HCT116 (cell line): Measurements from ENCODE around the gene PRDM12.

Source experiments
- ATF3 ChIP-seq: IDR thresholded peaks from 2 replicates; pipeline ENCODE4 v1.6.1; 2012
- CBX3 ChIP-seq: IDR thresholded peaks from 2 replicates; pipeline ENCODE4 v1.6.1; 2012; ENCODE audit warnings: low read depth
- EZH2 ChIP-seq: fragments of 200-600 bp; sonication (generic); IDR thresholded peaks from 2 replicates; pipeline ENCODE4 v1.6.1; 2017; ENCODE audit warnings: antibody characterized with exemption, mixed run types
- EZH2phosphoT487 ChIP-seq: fragments of 200-600 bp; IDR thresholded peaks from 2 replicates; pipeline ENCODE4 v1.6.1; 2018; ENCODE audit warnings: antibody characterized with exemption, borderline replicate concordance
- JUND ChIP-seq: IDR thresholded peaks from 2 replicates; pipeline ENCODE4 v1.6.1; 2012
- POLR2A ChIP-seq: IDR thresholded peaks from 2 replicates; pipeline ENCODE4 v1.7.0; 2011; ENCODE audit warnings: borderline replicate concordance; ENCODE audit not compliant: insufficient read depth, insufficient read length; ENCODE audit errors: extremely low read depth
- POLR2AphosphoS5 ChIP-seq: IDR thresholded peaks from 2 replicates; pipeline ENCODE4 v1.6.1; 2011; ENCODE audit warnings: mild to moderate bottlenecking, low read depth, low read length, moderate library complexity
- YY1 ChIP-seq: IDR thresholded peaks from 2 replicates; pipeline ENCODE4 v1.6.1; 2011; ENCODE audit warnings: low read length, low read depth, moderate library complexity, mild to moderate bottlenecking; ENCODE audit not compliant: insufficient replicate concordance; ENCODE audit errors: extremely low read depth
- ZFX ChIP-seq: fragments of 450-650 bp; IDR thresholded peaks from 2 replicates; pipeline ENCODE4 v1.6.1; 2017
- TF ChIP-seq, protein P1 (sequence below), 3 experiments: fragments of 200-600 bp in 1 of 3; sonication (generic) in 1 of 3; IDR thresholded peaks in 2 of 3; conservative IDR thresholded peaks in 1 of 3; 2 replicates each; pipeline ENCODE4 v1.5.1; 2012 to 2017; ENCODE audit warnings: low read depth in 2 of 3, low read length in 2 of 3, antibody characterized with exemption in 1 of 3, borderline replicate concordance in 1 of 3, control low read depth in 1 of 3, mild to moderate bottlenecking in 1 of 3, mixed read lengths in 1 of 3, mixed run types in 1 of 3, moderate library complexity in 1 of 3; ENCODE audit not compliant: insufficient read depth in 1 of 3
- TF ChIP-seq, protein P2 (sequence below): IDR thresholded peaks from 2 replicates; pipeline ENCODE4 v1.6.1; 2011; ENCODE audit warnings: mild to moderate bottlenecking, low read length, moderate library complexity; ENCODE audit not compliant: insufficient replicate concordance; ENCODE audit errors: extremely low read depth

DNA sequence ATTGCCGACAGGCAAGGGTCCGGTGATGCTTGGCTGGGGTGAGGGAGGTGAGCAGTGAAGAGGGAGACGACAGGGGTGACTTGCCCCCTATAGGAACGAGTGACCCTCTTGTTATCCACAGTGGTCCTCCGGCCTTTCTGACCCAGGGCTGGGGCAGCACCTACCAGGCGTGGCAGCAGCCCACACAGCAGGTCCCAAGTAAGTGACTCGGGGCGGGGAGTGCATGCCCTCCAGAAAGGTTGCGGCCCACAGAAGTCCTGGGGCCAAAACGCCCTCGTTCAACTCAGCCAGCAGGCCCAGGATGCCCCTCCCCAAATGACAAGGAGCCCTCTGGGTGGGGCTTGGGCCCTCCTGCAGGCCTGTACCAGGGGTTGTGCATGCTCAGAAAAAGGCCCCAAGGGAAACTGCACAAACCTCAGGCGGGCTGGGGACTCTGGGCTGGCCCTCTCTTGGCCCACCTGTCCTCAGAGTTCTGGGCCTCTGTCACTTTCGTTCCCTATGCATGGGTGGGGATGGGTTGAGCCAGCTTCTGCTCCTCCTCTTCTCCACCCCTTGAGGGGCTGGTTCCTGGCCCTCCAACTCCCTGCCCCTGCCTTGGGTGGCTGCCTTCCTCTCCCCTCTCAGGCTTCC lies 32.2 kb upstream of the PRDM12 start:
- TF ChIP-seq, protein P1, sequence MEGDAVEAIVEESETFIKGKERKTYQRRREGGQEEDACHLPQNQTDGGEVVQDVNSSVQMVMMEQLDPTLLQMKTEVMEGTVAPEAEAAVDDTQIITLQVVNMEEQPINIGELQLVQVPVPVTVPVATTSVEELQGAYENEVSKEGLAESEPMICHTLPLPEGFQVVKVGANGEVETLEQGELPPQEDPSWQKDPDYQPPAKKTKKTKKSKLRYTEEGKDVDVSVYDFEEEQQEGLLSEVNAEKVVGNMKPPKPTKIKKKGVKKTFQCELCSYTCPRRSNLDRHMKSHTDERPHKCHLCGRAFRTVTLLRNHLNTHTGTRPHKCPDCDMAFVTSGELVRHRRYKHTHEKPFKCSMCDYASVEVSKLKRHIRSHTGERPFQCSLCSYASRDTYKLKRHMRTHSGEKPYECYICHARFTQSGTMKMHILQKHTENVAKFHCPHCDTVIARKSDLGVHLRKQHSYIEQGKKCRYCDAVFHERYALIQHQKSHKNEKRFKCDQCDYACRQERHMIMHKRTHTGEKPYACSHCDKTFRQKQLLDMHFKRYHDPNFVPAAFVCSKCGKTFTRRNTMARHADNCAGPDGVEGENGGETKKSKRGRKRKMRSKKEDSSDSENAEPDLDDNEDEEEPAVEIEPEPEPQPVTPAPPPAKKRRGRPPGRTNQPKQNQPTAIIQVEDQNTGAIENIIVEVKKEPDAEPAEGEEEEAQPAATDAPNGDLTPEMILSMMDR (IDR thresholded peaks at IDR 0.05 in 2 of 3, conservative IDR thresholded peaks at IDR 0.05 in 1 of 3; ENCODE audit: borderline replicate concordance in 1 of 3, insufficient read depth in 1 of 3, low read depth in 2 of 3, low read length in 2 of 3), result no peak
- TF ChIP-seq EZH2phosphoT487, result no peak
- TF ChIP-seq ZFX, result no peak
- TF ChIP-seq, protein P2, sequence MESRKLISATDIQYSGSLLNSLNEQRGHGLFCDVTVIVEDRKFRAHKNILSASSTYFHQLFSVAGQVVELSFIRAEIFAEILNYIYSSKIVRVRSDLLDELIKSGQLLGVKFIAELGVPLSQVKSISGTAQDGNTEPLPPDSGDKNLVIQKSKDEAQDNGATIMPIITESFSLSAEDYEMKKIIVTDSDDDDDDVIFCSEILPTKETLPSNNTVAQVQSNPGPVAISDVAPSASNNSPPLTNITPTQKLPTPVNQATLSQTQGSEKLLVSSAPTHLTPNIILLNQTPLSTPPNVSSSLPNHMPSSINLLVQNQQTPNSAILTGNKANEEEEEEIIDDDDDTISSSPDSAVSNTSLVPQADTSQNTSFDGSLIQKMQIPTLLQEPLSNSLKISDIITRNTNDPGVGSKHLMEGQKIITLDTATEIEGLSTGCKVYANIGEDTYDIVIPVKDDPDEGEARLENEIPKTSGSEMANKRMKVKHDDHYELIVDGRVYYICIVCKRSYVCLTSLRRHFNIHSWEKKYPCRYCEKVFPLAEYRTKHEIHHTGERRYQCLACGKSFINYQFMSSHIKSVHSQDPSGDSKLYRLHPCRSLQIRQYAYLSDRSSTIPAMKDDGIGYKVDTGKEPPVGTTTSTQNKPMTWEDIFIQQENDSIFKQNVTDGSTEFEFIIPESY, result no peak
- TF ChIP-seq ATF3, result no peak
- no peak for TF ChIP-seq YY1
- TF ChIP-seq POLR2A, result no peak
- TF ChIP-seq JUND, result no peak
- no peak for TF ChIP-seq EZH2
- TF ChIP-seq CBX3, result no peak
- no peak for TF ChIP-seq POLR2AphosphoS5
